ENCODE data around the gene CSRP1. TPM values are rescaled to one million over a fixed set of nuclear protein-coding genes. Genes with fewer than 3 reads are reported as not detected.
"Not testable (repeated sequence)": the region's sequence is repeated elsewhere in the genome, so short reads cannot be mapped to it uniquely, and the experiment has no call there.

The CSRP1 gene
- 7.7 TPM for polyA plus RNA-seq (2013, experiment 1 of 2)
- polyA plus RNA-seq (2013, experiment 2 of 2) = 7.4 TPM

DNA sequence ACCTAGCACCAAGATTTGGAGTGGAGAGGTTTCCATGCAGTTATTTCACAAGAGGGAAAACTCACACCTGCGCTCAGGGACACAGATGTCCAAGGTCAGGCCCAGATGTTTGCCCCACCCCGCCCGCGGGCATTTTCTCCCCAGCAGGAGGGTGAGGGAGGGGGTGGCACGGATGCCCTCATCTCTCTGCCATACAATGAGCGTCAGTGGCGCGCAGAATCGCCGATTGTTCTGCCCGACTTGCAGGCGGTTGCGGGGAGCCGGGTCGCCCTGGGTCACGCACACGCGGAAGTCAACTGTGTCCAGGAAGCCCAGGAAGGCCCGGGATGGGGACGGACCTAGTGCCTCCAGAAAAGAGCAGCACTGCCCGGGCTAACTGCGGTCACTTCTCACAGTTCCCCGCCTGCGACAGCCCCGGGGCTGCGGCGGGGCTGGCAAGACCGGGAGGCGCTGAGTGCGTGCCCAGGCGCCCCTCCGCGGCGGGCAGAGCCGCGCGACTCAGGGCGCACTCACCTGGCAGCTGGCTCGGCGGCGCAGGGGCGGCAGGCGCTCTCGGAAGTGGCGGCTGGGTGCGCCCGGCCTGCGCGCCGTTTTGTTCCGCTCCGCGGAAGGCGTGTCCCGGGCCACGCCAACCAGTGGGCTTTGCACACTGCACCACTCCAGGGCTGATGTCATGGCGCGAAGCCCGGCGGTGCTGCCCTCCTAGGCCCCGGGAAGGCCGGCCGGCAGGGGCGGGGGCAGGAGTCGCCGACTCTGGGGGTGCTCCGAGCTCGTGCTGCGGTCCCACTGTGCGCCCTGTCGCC is at the start of gene CSRP1:
Gene CSRP1 (minus strand): TSS at position 567 of the 803 bp plus-strand sequence. CDS start 10,820 bp downstream, outside the sequence.
- peak within 1 kb of the TSS; percentile 37 for H3K4me3 ChIP-seq (ENCODE audit: low read length)
- H3K27ac ChIP-seq (ENCODE audit: low read depth, low read length) = no peak within 1 kb of the TSS
- 0 out of 2 replicates have a peak within 1 kb of the TSS, but pooled peaks have one; percentile 27 for H3K9ac ChIP-seq (ENCODE audit: low read depth, low read length)
- peaks cover 36% of the 10 kb centered on the region for H3K4me1 ChIP-seq (ENCODE audit: insufficient read depth, low read length)
- 94% methylated on average over 71 of the region's 71 CpGs for WGBS
- no peaks in the 10 kb centered on the region for H3K9me3 ChIP-seq (ENCODE audit: insufficient read depth, low read depth, low read length)
- peaks cover 23% of the 10 kb centered on the region for H3K27me3 ChIP-seq (ENCODE audit: insufficient read depth, low read length)
- H3K36me3 ChIP-seq (ENCODE audit: insufficient read depth, low read length) = no peaks in the 10 kb centered on the region

DNA sequence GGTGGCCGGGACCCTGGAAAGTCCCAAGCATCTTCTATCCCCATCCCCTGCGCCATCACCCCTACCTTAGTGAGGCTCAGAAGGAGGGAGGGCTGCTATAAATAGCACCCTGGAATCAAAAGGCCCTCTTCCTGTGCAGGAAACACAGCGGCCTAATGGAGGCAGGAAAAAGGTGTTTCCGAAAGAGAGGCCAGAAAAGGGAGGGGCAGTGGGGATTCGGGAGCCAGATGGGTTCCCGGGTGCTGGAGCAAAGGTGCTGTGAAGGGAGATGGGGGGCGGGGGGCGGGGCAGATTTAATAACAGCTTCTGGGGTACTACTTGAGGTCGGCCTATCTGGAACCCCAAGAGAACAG is 48.6 kb upstream of the CSRP1 start:
- Histone ChIP-seq H3K27ac (ENCODE audit: low read depth, low read length) (no peak overlapping the region), H3K36me3 (ENCODE audit: insufficient read depth, low read length) (no peaks in the 10 kb centered on the region), H3K4me1 (ENCODE audit: insufficient read depth, low read length) (peaks cover 6% of the 10 kb centered on the region; the same call in 1 of the 2 replicates), H3K4me3 (ENCODE audit: low read length) (no peak overlapping the region), H3K27me3 (ENCODE audit: insufficient read depth, low read length) (no peaks in the 10 kb centered on the region), H3K9ac (ENCODE audit: low read depth, low read length) (no peak overlapping the region), H3K9me3 (ENCODE audit: insufficient read depth, low read depth, low read length) (no peaks in the 10 kb centered on the region)
- WGBS = 92% methylated on average over 9 of the region's 9 CpGs

DNA sequence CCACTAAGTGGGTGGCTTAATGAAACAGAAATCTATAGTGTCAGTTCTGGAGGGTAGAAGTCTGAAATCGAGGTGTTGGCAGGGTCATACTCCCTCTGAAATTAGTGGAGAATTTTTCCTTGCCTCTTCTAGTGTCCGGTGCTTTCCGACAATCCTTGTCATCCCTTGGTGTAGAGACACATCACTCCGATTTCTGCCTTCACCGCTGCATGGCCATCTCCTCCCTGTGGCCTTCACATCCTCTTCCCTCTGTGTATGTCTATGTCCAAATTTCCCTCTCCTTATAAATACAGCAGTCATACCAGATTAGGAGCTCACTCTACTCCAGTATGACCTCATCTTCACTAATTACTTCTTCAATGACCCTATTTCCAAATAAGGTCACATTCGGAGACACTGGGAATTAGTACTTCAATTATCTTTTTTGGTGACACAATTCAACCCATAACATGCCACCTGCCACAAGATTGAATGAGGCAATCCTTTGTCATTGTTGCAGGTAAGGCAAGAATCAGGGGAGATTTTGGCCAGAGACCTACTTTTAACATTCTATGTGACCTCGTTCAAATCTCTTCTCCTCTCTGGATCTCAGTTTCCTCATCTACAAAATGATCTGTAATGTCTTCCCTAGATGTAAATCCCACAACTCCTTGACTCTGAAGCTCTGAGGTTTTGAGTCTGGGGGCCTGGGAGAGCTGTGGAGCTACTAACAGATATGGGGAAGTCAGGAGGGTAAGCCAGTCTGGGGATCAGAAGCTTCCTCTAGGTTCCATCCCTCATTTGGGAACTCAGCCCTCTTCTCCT is 48.1 kb upstream of the CSRP1 start:
- WGBS = 92% methylated on average over 7 of the region's 7 CpGs
- Histone ChIP-seq H3K4me3 (ENCODE audit: low read length) (no peak overlapping the region), H3K27ac (ENCODE audit: low read depth, low read length) (no peak overlapping the region), H3K4me1 (ENCODE audit: insufficient read depth, low read length) (peaks cover 6% of the 10 kb centered on the region; the same call in 1 of the 2 replicates), H3K27me3 (ENCODE audit: insufficient read depth, low read length) (no peaks in the 10 kb centered on the region), H3K9ac (ENCODE audit: low read depth, low read length) (no peak overlapping the region), H3K36me3 (ENCODE audit: insufficient read depth, low read length) (no peaks in the 10 kb centered on the region), H3K9me3 (ENCODE audit: insufficient read depth, low read depth, low read length) (no peaks in the 10 kb centered on the region)

DNA sequence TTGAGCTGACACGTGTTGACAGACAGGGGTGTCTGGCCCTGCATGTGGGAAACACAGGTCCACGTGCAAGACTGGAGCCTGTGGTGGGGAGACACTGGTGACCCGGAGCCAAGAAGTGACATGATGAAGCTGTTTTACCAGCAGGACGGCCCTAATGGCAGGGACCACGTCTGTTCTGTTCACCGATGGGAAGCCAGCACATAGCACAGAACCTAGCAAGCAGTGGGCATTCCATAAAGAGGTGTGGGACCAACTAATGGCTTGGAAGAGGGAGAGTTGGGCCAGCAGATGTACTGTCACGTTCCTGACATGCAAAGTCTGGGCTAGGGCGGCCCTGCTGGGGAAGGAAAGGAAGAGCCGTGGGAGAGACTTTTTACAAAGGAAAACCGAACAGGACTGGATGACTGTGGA is 47.3 kb upstream of the CSRP1 start:
- H3K36me3 ChIP-seq (ENCODE audit: insufficient read depth, low read length) = no peaks in the 10 kb centered on the region
- no peak overlapping the region for H3K27ac ChIP-seq (ENCODE audit: low read depth, low read length)
- H3K9me3 ChIP-seq (ENCODE audit: insufficient read depth, low read depth, low read length) = no peaks in the 10 kb centered on the region
- no peak overlapping the region for H3K9ac ChIP-seq (ENCODE audit: low read depth, low read length)
- peaks cover 6% of the 10 kb centered on the region; the same call in 1 of the 2 replicates for H3K4me1 ChIP-seq (ENCODE audit: insufficient read depth, low read length)
- 86% methylated on average over 10 of the region's 10 CpGs for WGBS
- no peak overlapping the region for H3K4me3 ChIP-seq (ENCODE audit: low read length)
- no peaks in the 10 kb centered on the region for H3K27me3 ChIP-seq (ENCODE audit: insufficient read depth, low read length)

DNA sequence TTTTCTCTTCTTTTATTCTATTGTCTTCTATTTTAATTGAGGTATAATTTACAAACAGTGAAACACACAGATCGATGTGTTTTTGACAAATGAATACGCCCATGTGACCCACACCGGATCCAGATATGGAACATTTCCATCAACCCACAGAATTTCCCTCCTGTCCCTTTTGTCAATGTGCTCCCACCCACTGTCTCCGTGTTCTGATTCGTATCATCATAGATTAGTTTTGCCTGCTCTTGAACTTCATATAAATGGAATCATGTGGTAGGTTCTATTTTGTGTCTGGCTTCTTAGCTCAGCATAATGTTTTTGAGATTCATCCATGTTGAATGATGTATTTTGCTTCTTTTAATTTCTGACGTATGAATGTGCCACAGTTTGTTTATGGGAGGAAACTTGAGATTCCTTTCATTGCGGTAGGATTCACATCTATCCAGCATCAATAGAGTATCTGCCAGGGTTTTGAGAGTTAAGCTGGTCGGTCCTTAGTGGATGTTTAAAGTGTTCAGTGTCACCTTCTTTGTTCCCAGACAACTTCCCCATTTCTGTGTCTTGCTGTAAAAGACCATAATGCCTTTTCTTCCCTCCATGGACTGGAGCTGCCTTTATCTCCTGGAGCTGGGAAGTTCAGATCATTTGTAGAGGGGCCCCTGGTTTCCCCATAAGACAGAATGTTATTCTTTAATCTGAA is 46.7 kb upstream of the CSRP1 start:
- Histone ChIP-seq H3K4me3 (ENCODE audit: low read length) (no peak overlapping the region), H3K9ac (ENCODE audit: low read depth, low read length) (no peak overlapping the region), H3K36me3 (ENCODE audit: insufficient read depth, low read length) (no peaks in the 10 kb centered on the region), H3K9me3 (ENCODE audit: insufficient read depth, low read depth, low read length) (no peaks in the 10 kb centered on the region), H3K27ac (ENCODE audit: low read depth, low read length) (no peak overlapping the region), H3K27me3 (ENCODE audit: insufficient read depth, low read length) (no peaks in the 10 kb centered on the region), H3K4me1 (ENCODE audit: insufficient read depth, low read length) (peaks cover 6% of the 10 kb centered on the region; the same call in 1 of the 2 replicates)
- 95% methylated on average over 7 of the region's 8 CpGs for WGBS

DNA sequence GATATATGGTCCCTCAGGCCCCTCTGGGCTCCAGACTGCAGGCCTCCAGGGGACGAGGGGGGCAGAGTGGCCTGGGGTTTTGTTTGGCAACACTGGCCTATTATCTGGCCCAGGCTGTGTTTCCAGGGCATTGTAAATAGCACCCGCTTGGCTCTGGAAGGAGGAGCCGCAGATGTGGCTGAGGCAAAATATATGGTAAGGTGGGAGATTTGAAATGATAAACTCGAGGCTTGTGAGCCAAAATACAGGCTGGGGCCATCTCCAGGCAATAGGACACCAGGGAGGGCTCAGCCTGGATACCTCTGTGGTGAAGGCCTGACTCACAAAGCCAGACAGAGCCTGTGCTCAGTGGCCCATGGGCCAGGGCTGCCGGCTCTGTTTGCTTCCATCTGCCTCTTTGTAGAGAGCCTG is 46.0 kb upstream of the CSRP1 start:
- Histone ChIP-seq H3K36me3 (ENCODE audit: insufficient read depth, low read length) (no peaks in the 10 kb centered on the region), H3K9me3 (ENCODE audit: insufficient read depth, low read depth, low read length) (no peaks in the 10 kb centered on the region), H3K4me3 (ENCODE audit: low read length) (no peak overlapping the region), H3K9ac (ENCODE audit: low read depth, low read length) (no peak overlapping the region), H3K27me3 (ENCODE audit: insufficient read depth, low read length) (no peaks in the 10 kb centered on the region), H3K4me1 (ENCODE audit: insufficient read depth, low read length) (peaks cover 6% of the 10 kb centered on the region; the same call in 1 of the 2 replicates), H3K27ac (ENCODE audit: low read depth, low read length) (no peak overlapping the region)
- WGBS = 80% methylated on average over 5 of the region's 5 CpGs

DNA sequence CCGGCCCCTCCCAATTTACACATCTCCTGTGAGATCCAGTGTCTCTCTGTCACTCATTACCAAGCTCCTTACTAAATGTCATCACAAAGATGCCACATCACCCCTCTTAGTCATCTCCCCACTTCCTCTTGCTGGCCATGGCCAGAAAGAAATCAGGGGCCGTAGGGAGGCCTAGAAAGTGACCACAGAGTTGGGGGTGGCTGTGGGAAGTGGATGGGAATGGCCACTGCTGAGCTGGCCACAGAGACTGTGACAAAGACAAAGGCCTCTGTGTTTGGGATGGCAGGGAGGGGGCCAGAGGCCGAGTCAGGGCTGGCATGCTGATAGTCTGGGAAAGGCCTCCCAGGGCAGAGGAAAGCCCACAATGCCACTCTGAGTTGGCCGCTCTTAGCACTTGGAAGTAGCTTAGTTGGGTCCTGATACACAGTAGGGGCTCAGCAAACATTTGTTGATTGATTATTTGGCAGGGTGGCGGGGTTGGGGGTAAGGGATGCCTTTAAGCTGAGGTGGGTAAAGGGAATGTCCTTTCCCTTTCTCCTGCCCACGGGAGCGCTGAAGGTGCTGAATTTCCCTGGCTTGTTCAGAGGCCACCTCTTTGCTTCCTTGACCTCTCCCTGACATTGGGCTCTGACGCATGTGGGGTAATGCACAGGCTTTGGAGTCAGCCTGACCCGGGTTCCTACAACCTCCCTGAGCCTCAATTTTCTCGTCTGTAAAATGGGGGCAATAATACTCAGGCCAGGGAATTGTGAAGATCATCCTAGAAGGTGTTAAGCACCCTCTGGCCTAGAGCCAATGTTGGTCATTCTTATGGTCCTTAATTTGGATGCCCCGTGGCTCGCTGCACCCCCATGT is 45.2 kb upstream of the CSRP1 start:
- Histone ChIP-seq H3K36me3 (ENCODE audit: insufficient read depth, low read length) (no peaks in the 10 kb centered on the region), H3K27ac (ENCODE audit: low read depth, low read length) (no peak overlapping the region), H3K9ac (ENCODE audit: low read depth, low read length) (no peak overlapping the region), H3K9me3 (ENCODE audit: insufficient read depth, low read depth, low read length) (no peaks in the 10 kb centered on the region), H3K4me1 (ENCODE audit: insufficient read depth, low read length) (peaks cover 3% of the 10 kb centered on the region; the same call in 1 of the 2 replicates), H3K4me3 (ENCODE audit: low read length) (no peak overlapping the region), H3K27me3 (ENCODE audit: insufficient read depth, low read length) (no peaks in the 10 kb centered on the region)
- WGBS = 88% methylated on average over 12 of the region's 12 CpGs

DNA sequence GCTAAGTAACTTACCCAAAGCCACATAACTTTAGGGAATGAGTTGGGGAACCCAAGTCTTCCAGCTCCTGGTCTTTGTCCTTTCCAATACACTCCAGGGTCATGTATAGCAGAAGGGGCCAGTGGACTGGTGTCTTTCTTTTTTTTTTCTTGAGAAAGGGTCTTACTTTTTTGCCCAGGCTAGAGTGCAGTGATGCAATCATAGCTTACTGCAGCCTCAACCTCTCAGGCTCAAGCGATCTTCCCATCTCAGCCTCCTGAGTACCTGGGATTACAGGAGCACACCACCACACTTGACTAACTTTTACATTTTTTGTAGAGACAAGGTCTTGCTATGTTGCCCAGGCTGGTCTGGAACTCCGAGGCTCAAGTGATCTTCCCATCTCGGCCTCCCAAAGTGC is 44.2 kb upstream of the CSRP1 start:
- Histone ChIP-seq H3K4me3 (ENCODE audit: low read length) (no peak overlapping the region), H3K27me3 (ENCODE audit: insufficient read depth, low read length) (no peaks in the 10 kb centered on the region), H3K36me3 (ENCODE audit: insufficient read depth, low read length) (no peaks in the 10 kb centered on the region), H3K9me3 (ENCODE audit: insufficient read depth, low read depth, low read length) (no peaks in the 10 kb centered on the region), H3K4me1 (ENCODE audit: insufficient read depth, low read length) (no peaks in the 10 kb centered on the region; the same call in 1 of the 2 replicates), H3K27ac (ENCODE audit: low read depth, low read length) (no peak overlapping the region), H3K9ac (ENCODE audit: low read depth, low read length) (no peak overlapping the region)
- WGBS = 92% methylated on average over 3 of the region's 3 CpGs

DNA sequence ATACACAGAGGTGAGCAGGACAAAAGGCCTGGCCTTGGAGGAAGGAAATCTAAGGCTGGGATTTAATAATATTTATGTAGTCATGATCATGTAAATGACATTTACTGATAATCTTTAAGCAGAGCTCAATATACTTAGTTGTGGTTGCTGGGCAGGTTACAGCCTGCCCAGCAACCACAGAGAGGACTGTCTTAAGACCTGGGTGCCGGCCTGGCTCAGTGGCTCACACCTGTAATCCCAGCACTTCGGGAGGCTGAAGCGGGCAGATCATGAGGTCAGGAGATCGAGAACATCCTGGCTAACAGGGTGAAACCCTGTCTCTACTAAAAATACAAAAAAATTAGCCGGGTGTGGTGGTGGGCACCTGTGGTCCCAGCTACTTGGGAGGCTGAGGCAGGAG is 42.6 kb upstream of the CSRP1 start:
- not testable (repeated sequence) for H3K9ac ChIP-seq (ENCODE audit: low read depth, low read length); H3K4me3 ChIP-seq (ENCODE audit: low read length); H3K36me3 ChIP-seq (ENCODE audit: insufficient read depth, low read length); H3K9me3 ChIP-seq (ENCODE audit: insufficient read depth, low read depth, low read length); H3K4me1 ChIP-seq (ENCODE audit: insufficient read depth, low read length); H3K27ac ChIP-seq (ENCODE audit: low read depth, low read length); H3K27me3 ChIP-seq (ENCODE audit: insufficient read depth, low read length)
- 96% methylated on average over 5 of the region's 5 CpGs for WGBS

DNA sequence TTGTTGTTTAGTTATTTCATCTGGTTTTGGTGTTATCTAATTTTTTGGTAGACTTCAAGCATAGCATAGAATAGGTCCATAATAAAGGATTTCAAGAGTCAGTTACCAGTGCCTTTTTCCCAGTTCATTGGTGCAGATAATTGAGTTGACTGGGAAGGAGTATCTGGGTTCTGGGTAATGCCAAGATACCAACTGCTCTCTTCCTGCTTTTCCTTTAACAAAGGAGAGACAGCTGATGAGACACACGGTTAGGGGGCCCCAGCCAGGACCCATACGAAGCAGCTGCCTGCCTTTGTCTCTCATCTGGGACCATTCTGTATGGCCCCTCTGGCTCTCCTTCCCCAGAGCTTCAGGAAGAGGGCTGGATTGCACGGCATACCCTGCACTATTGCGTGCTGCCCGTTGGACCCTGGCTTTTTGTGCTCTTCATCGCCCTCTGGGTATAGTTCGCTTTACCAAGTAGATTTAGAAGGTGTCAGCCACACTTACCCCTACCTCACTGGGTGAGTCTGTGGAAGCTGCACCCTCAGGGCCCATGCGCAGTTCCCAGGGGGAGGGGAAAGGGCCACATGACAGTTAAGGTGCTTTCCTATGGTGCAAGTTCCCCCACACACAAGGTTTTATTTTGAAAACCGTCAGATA is 39.0 kb upstream of the CSRP1 start:
- WGBS = 40% methylated on average over 9 of the region's 9 CpGs
- H3K9ac ChIP-seq (ENCODE audit: low read depth, low read length) = no peak overlapping the region

More for the DNA sequence above, 39.0 kb upstream of the CSRP1 start:
- H3K4me3 ChIP-seq (ENCODE audit: low read length) = no peak overlapping the region
- H3K4me1 ChIP-seq (ENCODE audit: insufficient read depth, low read length) = no peaks in the 10 kb centered on the region
- no peaks in the 10 kb centered on the region for H3K9me3 ChIP-seq (ENCODE audit: insufficient read depth, low read depth, low read length)
- H3K27ac ChIP-seq (ENCODE audit: low read depth, low read length) = no peak overlapping the region
- H3K36me3 ChIP-seq (ENCODE audit: insufficient read depth, low read length) = no peaks in the 10 kb centered on the region
- peaks cover 5% of the 10 kb centered on the region for H3K27me3 ChIP-seq (ENCODE audit: insufficient read depth, low read length)

Data from HUES64 (cell line).